ENCODE data around the gene UROC1. TPM values are rescaled to one million over a fixed set of nuclear protein-coding genes. Genes with fewer than 3 reads are reported as not detected.

The UROC1 gene
- total RNA-seq, 1 experiment from 2014 or later, result not detected

DNA sequence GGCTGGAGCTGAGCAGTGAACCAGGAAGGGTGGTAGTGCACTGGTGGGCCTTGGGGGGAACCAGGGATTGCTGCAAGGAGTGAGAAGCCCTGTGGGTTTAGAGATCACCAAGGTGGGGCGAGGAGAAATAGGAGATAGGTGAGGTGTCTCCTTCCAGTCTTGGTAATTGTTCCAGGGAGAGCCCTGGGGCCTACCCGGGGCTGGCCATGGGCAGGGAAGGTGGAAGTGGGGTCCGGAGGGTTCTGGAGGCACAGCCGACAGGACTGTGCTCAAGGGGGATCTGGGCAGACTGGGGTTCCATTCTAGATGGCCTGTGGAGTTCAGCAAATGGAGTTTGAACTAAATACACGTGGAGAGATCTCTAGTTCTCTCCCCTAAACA is 10.8 kb upstream of the UROC1 start:
- no peak overlapping the region for H2BK20ac ChIP-seq (ENCODE audit: low read depth, low read length, poor library complexity, severe bottlenecking)
- no peak for DNase-seq
- H3K9ac ChIP-seq (ENCODE audit: extremely low read depth, insufficient read length, low read length), result no peak overlapping the region
- H3K4me2 ChIP-seq (ENCODE audit: insufficient read depth, insufficient read length, low read length), result no peak overlapping the region
- no peak overlapping the region for H2BK5ac ChIP-seq (ENCODE audit: insufficient read length, low read length)
- H3K79me1 ChIP-seq (ENCODE audit: insufficient read depth, low read depth, low read length, poor library complexity, severe bottlenecking), result no peaks in the 10 kb centered on the region
- Mint-ChIP-seq H3K27me3 (ENCODE audit: low read depth) (peaks cover 28% of the 10 kb centered on the region), H3K9me3 (no peaks in the 10 kb centered on the region), H3K27ac (peak overlapping the region in 1 of 3 experiments; percentile 73; a peak in 1 of 7 replicates), H3K36me3 (ENCODE audit: insufficient read depth in 1 of 3, low read depth in 3 of 3) (no peaks in the 10 kb centered on the region; a peak in 1 of 7 replicates), H3K4me1 (peaks cover 3 to 14% of the 10 kb centered on the region in 2 experiments), H3K4me3 (no peak overlapping the region)
- no peak overlapping the region for H3K4ac ChIP-seq (ENCODE audit: low read depth, low read length)
- no peak overlapping the region for H4K5ac ChIP-seq (ENCODE audit: insufficient read length, low read depth, low read length)
- no peak overlapping the region for H3K18ac ChIP-seq (ENCODE audit: insufficient read length, low read depth, low read length)
- no peak overlapping the region for H3K27ac ChIP-seq (ENCODE audit: insufficient read length, low read depth, low read length)
- no peak overlapping the region for H2AFZ ChIP-seq (ENCODE audit: low read length)
- WGBS (ENCODE audit: extremely low coverage, insufficient read length, low lambda C conversion rate), result no CpG with 5 or more reads among the region's 5 CpGs
- H3K27me3 ChIP-seq (ENCODE audit: insufficient read depth, low read length), result no peaks in the 10 kb centered on the region; the same call in 1 of the 2 replicates
- H3K23ac ChIP-seq (ENCODE audit: insufficient read length, low read depth, low read length), result no peak overlapping the region
- no peaks in the 10 kb centered on the region for H3K9me3 ChIP-seq (ENCODE audit: control insufficient read depth, low read depth, low read length)
- no peak overlapping the region for H3T11ph ChIP-seq (ENCODE audit: low read length)
- H4K8ac ChIP-seq (replicated peaks; ENCODE audit: insufficient read length, low read depth, low read length), result no peak overlapping the region
- H2BK12ac ChIP-seq (ENCODE audit: insufficient read length, low read depth, low read length), result no peak overlapping the region
- H4K20me1 ChIP-seq (ENCODE audit: control insufficient read depth, insufficient read depth, insufficient read length), result no peaks in the 10 kb centered on the region
- no peak overlapping the region for H2AK5ac ChIP-seq (ENCODE audit: insufficient read length, low read length)
- H3K79me2 ChIP-seq (ENCODE audit: insufficient read depth, low read length), result no peaks in the 10 kb centered on the region
- H3K23me2 ChIP-seq (ENCODE audit: insufficient read length, low read depth, low read length, poor library complexity, severe bottlenecking), result no peaks in the 10 kb centered on the region
- H2BK120ac ChIP-seq (ENCODE audit: low read depth, low read length, poor library complexity, severe bottlenecking), result no peak overlapping the region
- TF ChIP-seq, protein P1, sequence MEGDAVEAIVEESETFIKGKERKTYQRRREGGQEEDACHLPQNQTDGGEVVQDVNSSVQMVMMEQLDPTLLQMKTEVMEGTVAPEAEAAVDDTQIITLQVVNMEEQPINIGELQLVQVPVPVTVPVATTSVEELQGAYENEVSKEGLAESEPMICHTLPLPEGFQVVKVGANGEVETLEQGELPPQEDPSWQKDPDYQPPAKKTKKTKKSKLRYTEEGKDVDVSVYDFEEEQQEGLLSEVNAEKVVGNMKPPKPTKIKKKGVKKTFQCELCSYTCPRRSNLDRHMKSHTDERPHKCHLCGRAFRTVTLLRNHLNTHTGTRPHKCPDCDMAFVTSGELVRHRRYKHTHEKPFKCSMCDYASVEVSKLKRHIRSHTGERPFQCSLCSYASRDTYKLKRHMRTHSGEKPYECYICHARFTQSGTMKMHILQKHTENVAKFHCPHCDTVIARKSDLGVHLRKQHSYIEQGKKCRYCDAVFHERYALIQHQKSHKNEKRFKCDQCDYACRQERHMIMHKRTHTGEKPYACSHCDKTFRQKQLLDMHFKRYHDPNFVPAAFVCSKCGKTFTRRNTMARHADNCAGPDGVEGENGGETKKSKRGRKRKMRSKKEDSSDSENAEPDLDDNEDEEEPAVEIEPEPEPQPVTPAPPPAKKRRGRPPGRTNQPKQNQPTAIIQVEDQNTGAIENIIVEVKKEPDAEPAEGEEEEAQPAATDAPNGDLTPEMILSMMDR (conservative IDR thresholded peaks at IDR 0.05), result no peak
- no peak overlapping the region for H2BK15ac ChIP-seq (ENCODE audit: low read depth, low read length)
- no peak overlapping the region for H3K56ac ChIP-seq (ENCODE audit: insufficient read length, low read depth, low read length)
- H3K14ac ChIP-seq (ENCODE audit: insufficient read depth, low read length), result no peak overlapping the region
- H3K4me1 ChIP-seq (ENCODE audit: insufficient read depth, low read length), result no peaks in the 10 kb centered on the region
- H4K91ac ChIP-seq (ENCODE audit: insufficient read length, low read depth, low read length), result no peak overlapping the region
